ENCODE measurements around the gene DNMT3A.
A peak's percentile ranks its signal among the peaks of the same experiment; 100 is the strongest.

The DNMT3A gene

GRCh38 chr2:25372405-25373268 is 30.9 kb upstream of the DNMT3A start:
- no peak for DNase-seq (ENCODE audit: low spot score)

- DNase-seq (ENCODE audit: low spot score): no peak
Observed at GRCh38 chr2:25371253-25372241, 29.8 kb upstream of the DNMT3A start.

GRCh38 chr2:25369876-25370275 is 28.2 kb upstream of the DNMT3A start:
- DNase-seq (ENCODE audit: low spot score): no peak

DNA sequence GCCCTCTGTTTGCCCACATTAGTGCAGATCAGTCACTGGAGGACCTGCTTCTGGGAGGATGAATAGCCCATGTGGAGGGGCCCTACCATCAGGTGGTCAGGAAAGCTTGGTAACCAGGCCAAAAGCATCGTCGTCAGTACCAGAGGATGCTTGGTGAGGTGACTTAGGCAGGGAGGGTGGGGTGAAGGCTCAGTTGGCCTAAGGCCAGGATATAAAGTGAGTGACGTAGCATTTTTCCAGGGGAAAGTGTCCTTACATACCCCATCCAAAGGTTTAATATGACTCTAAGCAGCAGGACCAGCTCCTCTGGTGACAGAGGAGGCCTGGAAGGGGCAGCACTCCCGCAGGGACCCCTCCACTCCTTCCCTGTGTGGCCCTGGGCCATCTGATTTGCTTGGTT is 27.7 kb upstream of the DNMT3A start:
- no peak for DNase-seq (ENCODE audit: low spot score)

GRCh38 chr2:25368660-25369059 is 26.9 kb upstream of the DNMT3A start:
- no peak for DNase-seq (ENCODE audit: low spot score)

- DNase-seq (ENCODE audit: low spot score): no peak
Observed at GRCh38 chr2:25367296-25367695, 25.6 kb upstream of the DNMT3A start.

DNA sequence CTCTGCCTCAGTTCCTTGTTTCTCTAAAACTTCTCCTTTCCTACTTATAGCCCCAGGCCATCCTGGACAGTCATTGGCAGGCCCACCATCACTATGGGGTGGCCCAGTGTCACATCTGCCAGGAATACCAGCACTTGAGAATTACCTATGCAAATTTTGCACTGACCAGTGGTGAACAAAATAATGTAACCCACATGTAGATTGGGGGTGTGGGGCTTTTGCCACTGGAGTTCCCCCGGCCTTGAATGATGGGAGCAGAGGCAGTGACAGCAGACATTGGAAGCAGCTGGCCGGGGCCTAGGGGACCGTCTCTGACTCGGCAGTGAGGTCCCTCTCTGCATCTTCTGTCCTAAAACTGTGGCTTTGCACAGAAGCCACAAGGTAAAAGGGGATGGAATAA is 24.9 kb upstream of the DNMT3A start:
- DNase-seq (ENCODE audit: low spot score): no peak

- DNase-seq (ENCODE audit: low spot score): no peak
Observed at GRCh38 chr2:25365241-25365640, 23.5 kb upstream of the DNMT3A start.

DNA sequence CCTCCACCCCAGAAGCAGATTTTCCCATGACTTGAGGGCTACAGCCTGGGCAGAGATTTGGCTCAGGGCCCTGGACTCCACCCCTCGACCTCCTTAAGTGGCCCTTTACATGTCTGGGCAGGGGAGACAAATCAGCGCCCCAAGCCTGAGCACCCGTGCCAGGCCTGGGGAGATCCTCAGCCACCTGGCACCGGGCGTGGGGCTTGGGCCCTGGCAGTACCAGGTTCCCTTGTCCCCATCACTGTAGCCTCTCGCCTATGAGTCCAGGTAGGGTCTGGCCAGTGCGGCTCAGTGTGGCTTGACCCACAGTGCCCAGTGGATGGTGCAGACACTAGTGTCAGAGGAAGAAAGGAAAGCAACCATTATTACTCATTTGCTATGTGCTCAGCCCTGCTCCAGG is 22.0 kb upstream of the DNMT3A start:
- no peak for DNase-seq (ENCODE audit: low spot score)

DNA sequence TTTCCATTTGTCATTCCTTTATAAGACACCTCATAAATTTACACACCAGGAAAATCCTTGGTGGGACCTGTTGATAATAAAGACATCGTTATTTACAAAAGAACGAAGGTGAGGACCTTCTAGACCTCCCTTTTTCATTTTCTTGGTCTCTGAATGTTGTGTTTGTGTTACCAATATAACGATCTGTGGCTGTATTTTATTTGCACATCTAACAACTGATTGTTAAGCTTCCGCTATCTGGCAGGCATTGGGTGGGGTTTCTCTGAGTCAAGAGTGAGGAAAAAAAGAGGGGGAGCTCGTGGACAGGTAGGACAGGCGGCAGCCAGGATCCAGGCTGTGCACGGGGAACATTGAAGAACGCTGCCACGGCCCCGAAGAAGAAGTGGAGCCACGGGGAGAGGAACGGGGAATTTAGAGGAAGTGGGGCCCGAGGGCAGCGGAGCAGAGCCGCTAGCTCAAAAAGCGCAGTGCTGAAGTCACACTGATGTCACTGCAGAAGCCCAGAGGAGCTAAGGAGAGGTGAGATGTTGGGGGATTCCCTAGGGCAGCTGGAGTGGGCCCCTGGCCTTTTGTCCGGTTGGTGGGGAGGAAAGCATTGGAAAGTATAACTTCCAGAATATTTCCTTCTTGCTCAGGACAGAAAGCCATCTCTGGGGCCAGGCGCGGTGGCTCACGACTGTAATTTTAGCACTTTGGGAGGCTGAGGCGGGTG is 20.9 kb upstream of the DNMT3A start:
- peak; percentile 37 for DNase-seq (ENCODE audit: low spot score)

- DNase-seq (ENCODE audit: low spot score): peak; percentile 97
Observed at GRCh38 chr2:25362049-25362433, 20.3 kb upstream of the DNMT3A start.

DNA sequence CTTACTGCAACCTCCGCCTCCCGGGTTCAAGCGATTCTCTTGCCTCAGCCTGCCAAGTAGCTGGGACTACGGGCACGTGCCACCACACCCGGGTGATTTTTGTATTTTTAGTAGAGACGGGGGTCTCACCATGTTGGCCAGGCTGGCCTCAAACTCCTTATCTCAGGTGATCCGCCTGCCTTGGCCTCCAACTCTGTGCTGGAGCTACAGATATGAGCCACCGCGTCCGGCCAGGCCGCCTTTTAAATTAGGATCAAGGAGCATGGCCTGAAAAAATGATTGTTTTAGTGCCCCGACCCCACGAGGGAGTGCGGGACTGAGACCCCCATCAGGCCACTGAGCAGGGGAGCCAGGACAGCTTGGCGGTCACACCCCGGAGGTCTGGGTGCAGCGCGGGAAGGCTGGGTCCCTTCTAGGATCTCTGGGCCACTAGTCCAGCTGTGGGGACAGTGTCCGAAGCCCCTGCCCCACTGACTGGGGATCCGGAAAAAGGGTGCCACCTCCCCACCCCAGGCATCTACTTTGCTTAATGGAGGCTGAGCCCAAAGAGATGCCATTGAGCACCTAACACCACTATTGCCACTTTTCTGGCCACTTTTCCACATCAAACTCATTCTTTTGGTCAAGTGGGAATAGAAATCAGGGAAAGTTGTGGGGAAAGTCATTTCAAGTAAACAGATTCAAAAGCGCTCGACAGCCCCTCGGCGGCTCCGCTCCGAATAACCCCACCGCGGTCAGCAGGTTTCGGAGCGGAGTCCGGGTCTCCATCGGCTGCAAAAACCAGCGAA is 19.7 kb upstream of the DNMT3A start:
- no peak for DNase-seq (ENCODE audit: low spot score)

- no peak for DNase-seq (ENCODE audit: low spot score)
Observed at GRCh38 chr2:25358836-25359235, 17.1 kb upstream of the DNMT3A start.

- DNase-seq (ENCODE audit: low spot score): no peak
Observed at GRCh38 chr2:25358249-25358815, 16.6 kb upstream of the DNMT3A start.

- DNase-seq (ENCODE audit: low spot score): no peak
Observed at GRCh38 chr2:25356088-25356487, 14.4 kb upstream of the DNMT3A start.

GRCh38 chr2:25355270-25355669 is 13.5 kb upstream of the DNMT3A start:
- DNase-seq (ENCODE audit: low spot score): no peak

- DNase-seq (ENCODE audit: low spot score): no peak
Observed at GRCh38 chr2:25354116-25354515, 12.4 kb upstream of the DNMT3A start.

GRCh38 chr2:25349397-25349796 is 7.7 kb upstream of the DNMT3A start:
- no peak for DNase-seq (ENCODE audit: low spot score)

GRCh38 chr2:25347846-25348245 is 6.1 kb upstream of the DNMT3A start:
- DNase-seq (ENCODE audit: low spot score): no peak

DNA sequence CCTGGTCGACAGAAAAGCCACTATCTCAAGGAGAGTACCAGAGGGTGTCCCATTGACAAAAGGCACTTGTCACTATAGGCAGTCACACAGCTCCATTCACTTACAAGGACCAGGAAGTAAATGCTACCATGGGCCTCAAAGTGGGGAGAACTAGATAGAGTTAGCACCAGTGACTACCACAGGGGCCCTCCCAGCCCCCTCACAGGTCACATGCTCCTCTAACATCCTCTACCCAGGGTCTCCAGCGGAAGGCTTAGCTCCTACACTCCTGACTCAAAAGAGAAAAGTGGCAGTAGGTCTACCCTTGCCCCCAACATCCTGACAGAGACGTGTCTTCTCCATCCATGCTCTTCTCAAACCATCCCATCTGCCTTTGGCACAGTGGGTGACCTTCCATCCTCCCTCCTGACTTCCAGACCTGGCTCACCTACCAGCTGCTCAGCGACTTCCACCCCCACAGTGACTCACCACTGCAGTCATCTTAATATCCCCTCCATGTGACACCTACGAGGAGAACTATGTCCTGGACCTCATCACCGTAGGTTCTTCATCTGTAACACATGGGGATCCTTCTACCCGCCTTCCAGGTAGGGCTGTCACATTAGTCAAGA is 5.6 kb upstream of the DNMT3A start:
- DNase-seq (ENCODE audit: low spot score): peak; percentile 27
